ENCODE results near the gene NPBWR2.

GRCh38 chr20:64148581-64148980 is 41.2 kb upstream of the NPBWR2 start:
- TF ChIP-seq CTCF (IDR thresholded peaks at IDR 0.05) (no peak), POLR2A (IDR thresholded peaks at IDR 0.05) (no peak), EP300 (IDR thresholded peaks at IDR 0.05) (no peak)
